ENCODE results near the gene HIF1A.

DNA sequence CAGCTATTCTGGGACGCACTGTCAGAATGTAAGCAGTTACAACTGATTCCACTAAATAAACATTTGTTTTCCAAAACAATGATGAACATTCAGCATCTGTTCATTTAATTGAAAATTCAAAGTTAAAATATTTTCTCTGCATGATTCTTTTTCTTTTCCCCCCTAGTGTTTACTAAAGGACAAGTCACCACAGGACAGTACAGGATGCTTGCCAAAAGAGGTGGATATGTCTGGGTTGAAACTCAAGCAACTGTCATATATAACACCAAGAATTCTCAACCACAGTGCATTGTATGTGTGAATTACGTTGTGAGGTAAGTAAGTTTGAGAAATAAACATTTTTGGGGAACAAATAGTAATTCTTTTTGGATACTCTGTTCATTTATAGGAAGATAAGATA lies 38.7 kb downstream of the HIF1A start:
- TF ChIP-seq, protein P1, sequence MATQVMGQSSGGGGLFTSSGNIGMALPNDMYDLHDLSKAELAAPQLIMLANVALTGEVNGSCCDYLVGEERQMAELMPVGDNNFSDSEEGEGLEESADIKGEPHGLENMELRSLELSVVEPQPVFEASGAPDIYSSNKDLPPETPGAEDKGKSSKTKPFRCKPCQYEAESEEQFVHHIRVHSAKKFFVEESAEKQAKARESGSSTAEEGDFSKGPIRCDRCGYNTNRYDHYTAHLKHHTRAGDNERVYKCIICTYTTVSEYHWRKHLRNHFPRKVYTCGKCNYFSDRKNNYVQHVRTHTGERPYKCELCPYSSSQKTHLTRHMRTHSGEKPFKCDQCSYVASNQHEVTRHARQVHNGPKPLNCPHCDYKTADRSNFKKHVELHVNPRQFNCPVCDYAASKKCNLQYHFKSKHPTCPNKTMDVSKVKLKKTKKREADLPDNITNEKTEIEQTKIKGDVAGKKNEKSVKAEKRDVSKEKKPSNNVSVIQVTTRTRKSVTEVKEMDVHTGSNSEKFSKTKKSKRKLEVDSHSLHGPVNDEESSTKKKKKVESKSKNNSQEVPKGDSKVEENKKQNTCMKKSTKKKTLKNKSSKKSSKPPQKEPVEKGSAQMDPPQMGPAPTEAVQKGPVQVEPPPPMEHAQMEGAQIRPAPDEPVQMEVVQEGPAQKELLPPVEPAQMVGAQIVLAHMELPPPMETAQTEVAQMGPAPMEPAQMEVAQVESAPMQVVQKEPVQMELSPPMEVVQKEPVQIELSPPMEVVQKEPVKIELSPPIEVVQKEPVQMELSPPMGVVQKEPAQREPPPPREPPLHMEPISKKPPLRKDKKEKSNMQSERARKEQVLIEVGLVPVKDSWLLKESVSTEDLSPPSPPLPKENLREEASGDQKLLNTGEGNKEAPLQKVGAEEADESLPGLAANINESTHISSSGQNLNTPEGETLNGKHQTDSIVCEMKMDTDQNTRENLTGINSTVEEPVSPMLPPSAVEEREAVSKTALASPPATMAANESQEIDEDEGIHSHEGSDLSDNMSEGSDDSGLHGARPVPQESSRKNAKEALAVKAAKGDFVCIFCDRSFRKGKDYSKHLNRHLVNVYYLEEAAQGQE (IDR thresholded peaks at IDR 0.05), result no peak
- no peak for TF ChIP-seq SP1 (IDR thresholded peaks at IDR 0.05)
- TF ChIP-seq, protein P2, sequence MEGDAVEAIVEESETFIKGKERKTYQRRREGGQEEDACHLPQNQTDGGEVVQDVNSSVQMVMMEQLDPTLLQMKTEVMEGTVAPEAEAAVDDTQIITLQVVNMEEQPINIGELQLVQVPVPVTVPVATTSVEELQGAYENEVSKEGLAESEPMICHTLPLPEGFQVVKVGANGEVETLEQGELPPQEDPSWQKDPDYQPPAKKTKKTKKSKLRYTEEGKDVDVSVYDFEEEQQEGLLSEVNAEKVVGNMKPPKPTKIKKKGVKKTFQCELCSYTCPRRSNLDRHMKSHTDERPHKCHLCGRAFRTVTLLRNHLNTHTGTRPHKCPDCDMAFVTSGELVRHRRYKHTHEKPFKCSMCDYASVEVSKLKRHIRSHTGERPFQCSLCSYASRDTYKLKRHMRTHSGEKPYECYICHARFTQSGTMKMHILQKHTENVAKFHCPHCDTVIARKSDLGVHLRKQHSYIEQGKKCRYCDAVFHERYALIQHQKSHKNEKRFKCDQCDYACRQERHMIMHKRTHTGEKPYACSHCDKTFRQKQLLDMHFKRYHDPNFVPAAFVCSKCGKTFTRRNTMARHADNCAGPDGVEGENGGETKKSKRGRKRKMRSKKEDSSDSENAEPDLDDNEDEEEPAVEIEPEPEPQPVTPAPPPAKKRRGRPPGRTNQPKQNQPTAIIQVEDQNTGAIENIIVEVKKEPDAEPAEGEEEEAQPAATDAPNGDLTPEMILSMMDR (IDR thresholded peaks at IDR 0.05; ENCODE audit: low read depth, low read length, missing input control), result no peak
- TF ChIP-seq, protein P3, sequence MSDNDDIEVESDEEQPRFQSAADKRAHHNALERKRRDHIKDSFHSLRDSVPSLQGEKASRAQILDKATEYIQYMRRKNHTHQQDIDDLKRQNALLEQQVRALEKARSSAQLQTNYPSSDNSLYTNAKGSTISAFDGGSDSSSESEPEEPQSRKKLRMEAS (IDR thresholded peaks at IDR 0.05), result no peak
- no peak for TF ChIP-seq EGR1 (IDR thresholded peaks at IDR 0.05; ENCODE audit: low read depth in 2 of 2)
- no peak for TF ChIP-seq YY1 (IDR thresholded peaks at IDR 0.05)
- TF ChIP-seq FOXA1 (IDR thresholded peaks at IDR 0.05), result no peak
- TF ChIP-seq RXRA (IDR thresholded peaks at IDR 0.05), result no peak
- TF ChIP-seq TAF1 (conservative IDR thresholded peaks at IDR 0.05), result no peak
- TF ChIP-seq NR2F2 (IDR thresholded peaks at IDR 0.05), result no peak
- TF ChIP-seq HNF4G (IDR thresholded peaks at IDR 0.05), result no peak
- no peak for TF ChIP-seq RAD21 (IDR thresholded peaks at IDR 0.05)

Data from liver (tissue), 3 donors.